ENCODE measurements around the gene KDM1A. TPM values are rescaled to one million over a fixed set of nuclear protein-coding genes. Genes with fewer than 3 reads are reported as not detected.

The KDM1A gene
- total RNA-seq, 3 donors from 2014 or later = 41.6 to 73.2 (median 68.5) TPM

GRCh38 chr1:23111600-23112535, 92.6 kb downstream of the KDM1A start:
- intact Hi-C loops (cut with DNase I; ENCODE audit: low total_unique reads) = no loop called here
- Histone ChIP-seq H3K9me3 (no peaks in the 10 kb centered on the region), H3K36me3 (no peaks in the 10 kb centered on the region), H3K4me1 (no peaks in the 10 kb centered on the region), H3K4me3 (no peak overlapping the region), H3K27ac (peak overlapping the region in 1 of 2 donors; percentile 45), H3K27me3 (no peaks in the 10 kb centered on the region)
- no peak for DNase-seq (ENCODE audit: low spot score in 2 of 2)
- TF ChIP-seq POLR2A (IDR thresholded peaks at IDR 0.05) (no peak), POLR2AphosphoS5 (IDR thresholded peaks at IDR 0.05) (no peak)
- TF ChIP-seq, protein P1, sequence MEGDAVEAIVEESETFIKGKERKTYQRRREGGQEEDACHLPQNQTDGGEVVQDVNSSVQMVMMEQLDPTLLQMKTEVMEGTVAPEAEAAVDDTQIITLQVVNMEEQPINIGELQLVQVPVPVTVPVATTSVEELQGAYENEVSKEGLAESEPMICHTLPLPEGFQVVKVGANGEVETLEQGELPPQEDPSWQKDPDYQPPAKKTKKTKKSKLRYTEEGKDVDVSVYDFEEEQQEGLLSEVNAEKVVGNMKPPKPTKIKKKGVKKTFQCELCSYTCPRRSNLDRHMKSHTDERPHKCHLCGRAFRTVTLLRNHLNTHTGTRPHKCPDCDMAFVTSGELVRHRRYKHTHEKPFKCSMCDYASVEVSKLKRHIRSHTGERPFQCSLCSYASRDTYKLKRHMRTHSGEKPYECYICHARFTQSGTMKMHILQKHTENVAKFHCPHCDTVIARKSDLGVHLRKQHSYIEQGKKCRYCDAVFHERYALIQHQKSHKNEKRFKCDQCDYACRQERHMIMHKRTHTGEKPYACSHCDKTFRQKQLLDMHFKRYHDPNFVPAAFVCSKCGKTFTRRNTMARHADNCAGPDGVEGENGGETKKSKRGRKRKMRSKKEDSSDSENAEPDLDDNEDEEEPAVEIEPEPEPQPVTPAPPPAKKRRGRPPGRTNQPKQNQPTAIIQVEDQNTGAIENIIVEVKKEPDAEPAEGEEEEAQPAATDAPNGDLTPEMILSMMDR (IDR thresholded peaks at IDR 0.05) = no peak

- TF ChIP-seq, protein P1 (IDR thresholded peaks at IDR 0.05) = no peak
- no peak for TF ChIP-seq POLR2A (IDR thresholded peaks at IDR 0.05)
- TF ChIP-seq POLR2AphosphoS5 (IDR thresholded peaks at IDR 0.05) = no peak
- Histone ChIP-seq H3K27ac (peak overlapping the region in 1 of 2 donors; percentile 22), H3K4me3 (no peak overlapping the region), H3K27me3 (no peaks in the 10 kb centered on the region), H3K4me1 (no peaks in the 10 kb centered on the region), H3K9me3 (no peaks in the 10 kb centered on the region), H3K36me3 (no peaks in the 10 kb centered on the region)
- DNase-seq (ENCODE audit: low spot score in 2 of 2) = no peak
- intact Hi-C loops (cut with DNase I; ENCODE audit: low total_unique reads) = no loop called here
Measured at GRCh38 chr1:23114424-23115079, 95.3 kb downstream of the KDM1A start.

DNA sequence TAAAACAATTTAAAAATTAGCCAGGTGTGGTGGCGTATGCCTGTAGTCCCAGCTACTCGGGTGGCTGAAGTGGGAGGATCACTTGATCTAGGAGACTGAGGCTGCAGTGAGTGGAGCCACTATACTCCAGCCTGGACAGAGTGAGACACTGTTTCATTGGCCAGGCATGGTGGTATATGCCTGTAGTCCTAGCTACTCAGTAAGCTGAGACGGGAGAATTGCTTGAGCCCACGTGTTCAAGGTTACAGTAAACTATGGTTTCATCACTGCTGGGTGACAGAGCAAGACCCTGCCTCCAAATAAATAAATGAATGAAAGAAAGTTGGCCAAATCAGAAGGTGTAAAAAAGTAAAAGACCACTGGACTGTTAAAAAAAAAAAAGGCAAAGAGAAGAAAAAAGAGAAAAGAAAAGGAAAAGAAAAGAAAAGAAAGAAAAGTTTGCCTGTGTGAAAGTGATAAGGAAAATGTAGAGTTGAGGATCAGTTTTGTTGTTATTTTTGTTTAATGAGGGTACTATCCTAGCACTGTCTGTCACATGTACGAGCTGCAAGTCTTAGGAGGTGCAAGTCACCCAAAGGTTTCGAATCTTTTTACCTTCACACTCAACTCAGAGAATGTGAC, 97.1 kb downstream of the KDM1A start:
- Histone ChIP-seq H3K36me3 (no peaks in the 10 kb centered on the region), H3K4me3 (no peak overlapping the region), H3K9me3 (no peaks in the 10 kb centered on the region), H3K4me1 (no peaks in the 10 kb centered on the region), H3K27me3 (no peaks in the 10 kb centered on the region), H3K27ac (no peak overlapping the region)
- TF ChIP-seq POLR2A (IDR thresholded peaks at IDR 0.05) (no peak), POLR2AphosphoS5 (IDR thresholded peaks at IDR 0.05) (no peak)
- TF ChIP-seq, protein P1 (IDR thresholded peaks at IDR 0.05) = no peak
- intact Hi-C loops (cut with DNase I; ENCODE audit: low total_unique reads) = no loop called here
- DNase-seq (ENCODE audit: low spot score in 2 of 2) = no peak

- TF ChIP-seq, protein P1 (IDR thresholded peaks at IDR 0.05) = no peak
- no peak for TF ChIP-seq POLR2AphosphoS5 (IDR thresholded peaks at IDR 0.05)
- TF ChIP-seq POLR2A (IDR thresholded peaks at IDR 0.05) = no peak
- intact Hi-C loops (cut with DNase I; ENCODE audit: low total_unique reads) = no loop called here
- H3K9me3 ChIP-seq = no peaks in the 10 kb centered on the region
- no peak for DNase-seq (ENCODE audit: low spot score in 2 of 2)
- no peak overlapping the region for H3K4me3 ChIP-seq
- H3K27me3 ChIP-seq = no peaks in the 10 kb centered on the region
- no peak overlapping the region for H3K27ac ChIP-seq
- H3K36me3 ChIP-seq = no peaks in the 10 kb centered on the region
- no peaks in the 10 kb centered on the region for H3K4me1 ChIP-seq
Measured at GRCh38 chr1:23116921-23117699, 97.8 kb downstream of the KDM1A start.
